Fibroblast of gingiva (primary cell): ENCODE results near the gene TSPAN15.
A peak's percentile ranks its signal among the peaks of the same experiment; 100 is the strongest.

Experiments used
- DNase-seq: peaks from one replicate; pipeline ENCODE4 v3.0.0-alpha.2; 2011; ENCODE audit warnings: low read depth

Gene TSPAN15

GRCh38 chr10:69466158-69466490 is 14.9 kb downstream of the TSPAN15 start:
- DNase-seq = no peak

- no peak for DNase-seq
Observed at GRCh38 chr10:69466689-69467088, 15.4 kb downstream of the TSPAN15 start.

- no peak for DNase-seq
Observed at GRCh38 chr10:69467928-69468750, 16.9 kb downstream of the TSPAN15 start.

GRCh38 chr10:69468751-69469089 is 17.5 kb downstream of the TSPAN15 start:
- DNase-seq = no peak

- DNase-seq = no peak
Observed at GRCh38 chr10:69469976-69470375, 18.7 kb downstream of the TSPAN15 start.

- DNase-seq = no peak
Observed at GRCh38 chr10:69470463-69471384, 19.5 kb downstream of the TSPAN15 start.

- DNase-seq = no peak
Observed at GRCh38 chr10:69472142-69472541, 20.9 kb downstream of the TSPAN15 start.

GRCh38 chr10:69472544-69472943 is 21.3 kb downstream of the TSPAN15 start:
- DNase-seq = peak; percentile 62

GRCh38 chr10:69473304-69473990 is 22.2 kb downstream of the TSPAN15 start:
- no peak for DNase-seq

- peak; percentile 41 for DNase-seq
Observed at GRCh38 chr10:69474742-69475432, 23.6 kb downstream of the TSPAN15 start.

- DNase-seq = no peak
Observed at GRCh38 chr10:69475433-69475830, 24.2 kb downstream of the TSPAN15 start.

GRCh38 chr10:69477968-69478597 is 26.8 kb downstream of the TSPAN15 start:
- DNase-seq = no peak

- DNase-seq = peak; percentile 61
Observed at GRCh38 chr10:69479240-69480067, 28.2 kb downstream of the TSPAN15 start.

GRCh38 chr10:69480068-69480412 is 28.8 kb downstream of the TSPAN15 start:
- DNase-seq = no peak

- DNase-seq = no peak
Observed at GRCh38 chr10:69481305-69481704, 30.0 kb downstream of the TSPAN15 start.

GRCh38 chr10:69481811-69482524 is 30.7 kb downstream of the TSPAN15 start:
- no peak for DNase-seq

- DNase-seq = no peak
Observed at GRCh38 chr10:69483963-69484362, 32.7 kb downstream of the TSPAN15 start.

GRCh38 chr10:69484736-69485135 is 33.5 kb downstream of the TSPAN15 start:
- DNase-seq = no peak

- DNase-seq = no peak
Observed at GRCh38 chr10:69486922-69487730, 35.9 kb downstream of the TSPAN15 start.
